ENCODE data around the gene SLC38A10. TPM values are rescaled to one million over a fixed set of nuclear protein-coding genes. Genes with fewer than 3 reads are reported as not detected.

Gene SLC38A10
- total and polyA plus RNA-seq, 2 experiments from 2014 or later: 94.4 to 131 TPM

DNA sequence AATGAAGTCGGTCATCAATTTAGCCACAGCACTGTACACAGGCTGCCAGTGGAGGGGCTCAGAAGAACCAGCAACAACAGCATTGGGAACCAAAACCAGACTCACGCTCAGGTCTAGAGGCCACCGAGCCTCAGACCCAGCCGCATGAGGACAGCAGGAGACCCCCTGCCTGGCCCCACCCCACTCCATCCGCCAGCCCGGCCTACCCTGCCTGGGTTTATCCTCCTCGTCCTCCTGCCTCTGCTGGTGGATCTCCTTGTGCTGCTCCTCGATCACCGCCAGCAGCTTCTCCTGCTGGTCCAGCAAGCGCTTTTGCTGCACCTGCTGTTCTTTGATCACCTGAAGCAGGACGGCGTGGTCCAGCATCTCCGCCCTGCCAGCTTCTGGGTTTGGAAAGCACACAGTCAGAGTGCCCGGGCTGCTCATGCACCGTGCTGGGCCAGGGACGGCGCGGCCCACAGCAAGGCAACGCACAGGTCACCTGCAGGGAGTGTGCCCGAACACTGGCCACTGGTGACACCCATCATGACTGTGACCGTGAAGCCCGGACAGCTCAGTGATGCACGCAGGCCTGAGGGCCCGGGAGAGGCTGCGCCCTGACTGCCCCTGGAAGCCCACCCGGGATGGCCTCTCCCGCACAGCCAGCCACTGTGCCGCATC is 48.3 kb downstream of the SLC38A10 start:
- TF ChIP-seq, protein P1, sequence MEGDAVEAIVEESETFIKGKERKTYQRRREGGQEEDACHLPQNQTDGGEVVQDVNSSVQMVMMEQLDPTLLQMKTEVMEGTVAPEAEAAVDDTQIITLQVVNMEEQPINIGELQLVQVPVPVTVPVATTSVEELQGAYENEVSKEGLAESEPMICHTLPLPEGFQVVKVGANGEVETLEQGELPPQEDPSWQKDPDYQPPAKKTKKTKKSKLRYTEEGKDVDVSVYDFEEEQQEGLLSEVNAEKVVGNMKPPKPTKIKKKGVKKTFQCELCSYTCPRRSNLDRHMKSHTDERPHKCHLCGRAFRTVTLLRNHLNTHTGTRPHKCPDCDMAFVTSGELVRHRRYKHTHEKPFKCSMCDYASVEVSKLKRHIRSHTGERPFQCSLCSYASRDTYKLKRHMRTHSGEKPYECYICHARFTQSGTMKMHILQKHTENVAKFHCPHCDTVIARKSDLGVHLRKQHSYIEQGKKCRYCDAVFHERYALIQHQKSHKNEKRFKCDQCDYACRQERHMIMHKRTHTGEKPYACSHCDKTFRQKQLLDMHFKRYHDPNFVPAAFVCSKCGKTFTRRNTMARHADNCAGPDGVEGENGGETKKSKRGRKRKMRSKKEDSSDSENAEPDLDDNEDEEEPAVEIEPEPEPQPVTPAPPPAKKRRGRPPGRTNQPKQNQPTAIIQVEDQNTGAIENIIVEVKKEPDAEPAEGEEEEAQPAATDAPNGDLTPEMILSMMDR (IDR thresholded peaks at IDR 0.05; ENCODE audit: low read depth, low read length): no peak
- H3K9me3 ChIP-seq (ENCODE audit: low read depth): no peaks in the 10 kb centered on the region
- H3K36me3 ChIP-seq: no peaks in the 10 kb centered on the region
- no peak overlapping the region for H3K27ac ChIP-seq
- DNase-seq (ENCODE audit: low read depth in 1 of 2, low spot score in 1 of 2): no peak
- peaks cover 7% of the 10 kb centered on the region for H3K4me1 ChIP-seq (ENCODE audit: low read depth)
- H3K27me3 ChIP-seq: no peaks in the 10 kb centered on the region
- no peak overlapping the region for H3K4me3 ChIP-seq

DNA sequence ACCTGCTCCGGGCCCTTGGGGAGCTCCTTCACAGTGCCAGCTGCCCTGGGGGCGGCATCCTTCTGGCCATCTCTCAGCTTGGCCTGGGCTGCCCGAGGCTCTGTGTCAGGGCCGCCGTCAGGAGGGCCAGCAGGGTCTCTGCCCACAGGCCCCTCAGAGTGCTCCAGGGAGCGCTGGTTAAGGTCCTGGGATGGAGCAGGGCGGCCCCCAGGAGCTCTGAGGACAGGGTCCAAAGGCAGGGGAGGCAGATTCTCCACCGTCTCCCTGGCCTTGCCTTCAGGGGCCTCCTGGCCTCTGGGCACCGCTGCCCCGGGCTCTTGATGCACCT is 48.8 kb downstream of the SLC38A10 start:
- DNase-seq (ENCODE audit: low read depth in 1 of 2, low spot score in 1 of 2): no peak
- Histone ChIP-seq H3K27ac (no peak overlapping the region), H3K36me3 (no peaks in the 10 kb centered on the region), H3K9me3 (ENCODE audit: low read depth) (no peaks in the 10 kb centered on the region), H3K27me3 (no peaks in the 10 kb centered on the region), H3K4me3 (no peak overlapping the region), H3K4me1 (ENCODE audit: low read depth) (peaks cover 4% of the 10 kb centered on the region)
- TF ChIP-seq, protein P1 (IDR thresholded peaks at IDR 0.05; ENCODE audit: low read depth, low read length): no peak

DNA sequence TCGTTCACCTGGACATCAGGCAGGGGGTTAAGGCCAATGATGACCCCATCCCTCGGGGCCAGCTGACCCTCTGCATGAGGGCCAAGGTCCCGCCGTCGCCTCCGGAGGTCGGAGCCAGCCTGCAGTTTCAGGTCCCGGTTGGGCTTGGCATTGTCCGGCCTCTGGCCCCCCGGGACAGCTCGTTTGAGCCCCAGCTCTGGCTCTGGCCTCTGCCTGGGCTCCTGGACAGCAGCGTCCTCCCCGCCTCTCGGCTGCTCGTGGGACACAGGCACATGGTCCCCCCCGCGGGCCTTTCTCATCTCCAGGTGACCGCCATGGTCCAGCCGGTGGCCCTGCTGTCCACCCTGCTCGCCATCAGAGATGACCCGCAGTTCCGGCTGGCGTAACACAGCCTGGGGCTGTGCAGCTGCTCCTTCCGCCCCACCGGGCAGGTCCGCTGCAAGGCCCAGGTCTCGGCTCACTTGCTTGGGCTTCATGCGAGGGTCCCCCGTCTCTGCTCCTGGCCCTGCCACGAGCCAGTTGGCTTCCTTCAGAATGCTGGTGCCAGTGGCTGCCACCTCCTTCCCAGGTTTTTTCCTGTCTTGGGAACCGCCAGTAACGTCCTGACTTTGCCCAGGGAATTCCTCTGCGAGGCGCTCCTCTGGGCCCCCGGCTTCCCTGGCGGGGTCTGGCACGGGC is 49.3 kb downstream of the SLC38A10 start:
- H3K4me1 ChIP-seq (ENCODE audit: low read depth): no peaks in the 10 kb centered on the region
- no peaks in the 10 kb centered on the region for H3K36me3 ChIP-seq
- no peak overlapping the region for H3K27ac ChIP-seq
- no peak for DNase-seq (ENCODE audit: low read depth in 1 of 2, low spot score in 1 of 2)
- TF ChIP-seq, protein P1 (IDR thresholded peaks at IDR 0.05; ENCODE audit: low read depth, low read length): no peak
- no peaks in the 10 kb centered on the region for H3K9me3 ChIP-seq (ENCODE audit: low read depth)
- no peak overlapping the region for H3K4me3 ChIP-seq
- H3K27me3 ChIP-seq: no peaks in the 10 kb centered on the region

DNA sequence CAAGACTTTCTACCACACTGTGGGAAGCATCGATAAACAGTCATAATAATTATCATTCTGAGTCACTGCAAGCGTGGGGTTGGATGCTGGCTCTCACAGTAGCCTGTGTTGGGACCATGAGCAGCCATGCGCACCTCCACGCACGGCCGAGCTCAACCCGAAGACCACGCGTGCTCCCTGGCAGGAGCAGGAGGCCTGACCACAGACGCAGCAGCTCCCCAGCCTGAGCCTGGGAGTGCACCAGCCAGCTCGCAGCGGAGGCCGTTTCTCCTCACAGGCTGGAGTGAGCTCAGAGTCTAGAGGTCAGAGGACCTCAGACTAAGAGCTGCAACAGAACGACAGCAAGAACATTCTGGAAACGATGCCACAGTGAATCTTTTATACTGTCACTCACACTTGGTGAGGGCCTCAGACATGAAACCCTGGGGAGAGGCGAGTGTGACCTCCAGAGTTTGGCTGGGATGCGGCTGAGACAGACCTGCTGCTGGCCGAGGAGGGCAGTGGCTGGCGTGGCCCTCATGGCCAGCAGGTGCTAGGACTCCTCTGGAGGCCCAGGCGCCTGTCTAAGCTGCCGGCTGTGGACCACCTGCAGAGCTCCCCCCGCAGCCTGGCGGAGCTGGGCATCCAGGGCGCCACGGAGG is 50.0 kb downstream of the SLC38A10 start:
- TF ChIP-seq, protein P1 (IDR thresholded peaks at IDR 0.05; ENCODE audit: low read depth, low read length): no peak
- H3K36me3 ChIP-seq: no peaks in the 10 kb centered on the region
- no peaks in the 10 kb centered on the region for H3K4me1 ChIP-seq (ENCODE audit: low read depth)
- H3K27me3 ChIP-seq: no peaks in the 10 kb centered on the region
- no peaks in the 10 kb centered on the region for H3K9me3 ChIP-seq (ENCODE audit: low read depth)
- no peak for DNase-seq (ENCODE audit: low read depth in 1 of 2, low spot score in 1 of 2)
- H3K27ac ChIP-seq: no peak overlapping the region
- no peak overlapping the region for H3K4me3 ChIP-seq

DNA sequence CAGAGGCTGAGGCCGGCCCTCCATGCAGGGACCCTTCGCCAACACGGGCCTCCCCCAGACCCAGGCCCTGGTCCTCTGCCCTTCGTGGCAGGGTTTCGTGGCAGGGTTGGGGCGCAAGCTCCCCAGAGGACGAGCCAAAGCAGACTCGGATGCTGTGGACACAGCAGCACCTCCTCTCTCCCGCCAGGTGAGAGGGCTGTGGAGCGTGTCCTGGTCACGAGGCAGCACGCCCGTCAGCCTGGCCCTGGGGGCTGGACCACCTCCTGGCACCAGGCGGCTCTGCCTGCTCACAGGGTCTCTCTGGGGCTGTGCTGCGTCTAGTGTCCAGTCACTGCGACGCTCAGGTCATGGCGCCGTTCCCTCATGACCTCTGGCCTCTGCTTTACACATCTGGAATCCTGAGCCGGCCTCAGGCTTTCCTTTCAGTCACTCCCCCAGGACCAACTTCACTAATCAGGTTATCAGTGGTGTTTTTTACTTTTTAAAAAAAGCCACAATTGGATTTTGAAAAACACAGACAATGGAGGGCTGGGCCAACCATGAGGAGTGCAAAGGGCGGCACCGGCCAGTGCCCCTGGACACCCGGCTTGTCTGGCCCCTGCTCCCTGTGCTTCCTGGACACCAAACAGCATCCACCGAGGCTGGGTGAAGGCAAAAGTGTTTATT is 50.6 kb downstream of the SLC38A10 start:
- no peaks in the 10 kb centered on the region for H3K4me1 ChIP-seq (ENCODE audit: low read depth)
- TF ChIP-seq, protein P1 (IDR thresholded peaks at IDR 0.05; ENCODE audit: low read depth, low read length): no peak
- no peak overlapping the region for H3K4me3 ChIP-seq
- no peaks in the 10 kb centered on the region for H3K36me3 ChIP-seq
- no peak for DNase-seq (ENCODE audit: low read depth in 1 of 2, low spot score in 1 of 2)
- no peaks in the 10 kb centered on the region for H3K27me3 ChIP-seq
- no peak overlapping the region for H3K27ac ChIP-seq
- no peaks in the 10 kb centered on the region for H3K9me3 ChIP-seq (ENCODE audit: low read depth)
